Spinal cord (tissue), 10 donors: Measurements from ENCODE around the gene CNMD. TPM values are rescaled to one million over a fixed set of nuclear protein-coding genes. Genes with fewer than 3 reads are reported as not detected.

Experiments
- DNase-seq, 6 donors: peaks; one replicate each; pipeline versions ENCODE4 v3.0.0 to v3.0.0-alpha.2; 2013 to 2015; ENCODE audit warnings: low spot score in 6 of 6, low read depth in 4 of 6
- H3K27ac ChIP-seq: one replicate; pipeline ENCODE4 v1.5.1; 2013; ENCODE audit warnings: low read depth, low read length, control low read depth
- H3K27me3 ChIP-seq: one replicate; pipeline ENCODE4 v1.6.1; 2013; ENCODE audit warnings: low read length; ENCODE audit not compliant: control insufficient read depth, insufficient read depth
- H3K36me3 ChIP-seq: one replicate; pipeline ENCODE4 v1.6.1; 2013; ENCODE audit warnings: low read length; ENCODE audit not compliant: control insufficient read depth, insufficient read depth
- H3K4me1 ChIP-seq: one replicate; pipeline ENCODE4 v1.6.1; 2013; ENCODE audit warnings: low read length; ENCODE audit not compliant: control insufficient read depth, insufficient read depth
- H3K4me3 ChIP-seq: one replicate; pipeline ENCODE4 v1.5.1; 2013; ENCODE audit warnings: low read depth, low read length, control low read depth
- H3K9me3 ChIP-seq: one replicate; pipeline ENCODE4 v1.6.1; 2013; ENCODE audit warnings: low read length; ENCODE audit not compliant: control insufficient read depth, insufficient read depth
- WGBS: methylation state at CpG from one replicate; pipeline ENCODE4 v1.1.5; 2013; ENCODE audit warnings: missing lambda C conversion rate; ENCODE audit not compliant: insufficient coverage; 5-methylcytosine and 5-hydroxymethylcytosine counted together
- polyA plus RNA-seq, 2 donors: library from polyadenylated mRNA; unstranded; fragments of 120-200 nt; gene quantifications; one replicate each; pipeline ENCODE4 v1.2.1, GENCODE V29; 2013; ENCODE audit not compliant: insufficient read length in 2 of 2
- total RNA-seq, 2 donors: library from RNA; depleted of rRNA in 1 of 2; stranded (reverse); fragments of 120-200 nt in 1 of 2; fragments of >200 nt in 1 of 2; gene quantifications; one replicate each; pipeline versions ENCODE4 v1.2.3 to v1.2.4, GENCODE V29; 2013 to 2014
- donor health status: healthy.

The CNMD gene
- total and polyA plus RNA-seq, 4 donors: 4.7 to 22.4 (median 9.7) TPM

- H3K27ac ChIP-seq: no peak overlapping the region
- H3K36me3 ChIP-seq: no peaks in the 10 kb centered on the region
- H3K9me3 ChIP-seq: no peaks in the 10 kb centered on the region
- 76% methylated on average over 3 of the region's 4 CpGs for WGBS
- peaks cover 16% of the 10 kb centered on the region for H3K4me1 ChIP-seq
- H3K27me3 ChIP-seq: no peaks in the 10 kb centered on the region
- no peak for DNase-seq
- no peak overlapping the region for H3K4me3 ChIP-seq
Observed at GRCh38 chr13:52780092-52780491, 40.5 kb upstream of the CNMD start.

GRCh38 chr13:52779103-52779502 lies 39.5 kb upstream of the CNMD start:
- H3K4me3 ChIP-seq: no peak overlapping the region
- no peaks in the 10 kb centered on the region for H3K27me3 ChIP-seq
- H3K4me1 ChIP-seq: peaks cover 16% of the 10 kb centered on the region
- H3K36me3 ChIP-seq: no peaks in the 10 kb centered on the region
- 46% methylated on average over 10 of the region's 11 CpGs for WGBS
- peak overlapping the region; percentile 59 for H3K27ac ChIP-seq
- no peaks in the 10 kb centered on the region for H3K9me3 ChIP-seq
- DNase-seq: peak in 3 of 6 donors; percentile 24 to 73 (median 67)

- Histone ChIP-seq H3K27me3 (no peaks in the 10 kb centered on the region), H3K9me3 (no peaks in the 10 kb centered on the region), H3K4me1 (peaks cover 11% of the 10 kb centered on the region), H3K36me3 (no peaks in the 10 kb centered on the region), H3K27ac (no peak overlapping the region), H3K4me3 (no peak overlapping the region)
- DNase-seq: no peak
- WGBS: no CpG with 5 or more reads among the region's 3 CpGs
Observed at GRCh38 chr13:52776726-52777125, 37.1 kb upstream of the CNMD start.

GRCh38 chr13:52775511-52775910 lies 35.9 kb upstream of the CNMD start:
- WGBS: no CpG with 5 or more reads among the region's 5 CpGs
- H3K4me3 ChIP-seq: no peak overlapping the region
- no peak for DNase-seq
- no peaks in the 10 kb centered on the region for H3K9me3 ChIP-seq
- no peak overlapping the region for H3K27ac ChIP-seq
- no peaks in the 10 kb centered on the region for H3K36me3 ChIP-seq
- H3K4me1 ChIP-seq: peaks cover 11% of the 10 kb centered on the region
- H3K27me3 ChIP-seq: no peaks in the 10 kb centered on the region

GRCh38 chr13:52767949-52768516 lies 28.4 kb upstream of the CNMD start:
- DNase-seq: no peak
- 74% methylated on average over 2 of the region's 4 CpGs for WGBS

GRCh38 chr13:52765611-52766390 lies 26.2 kb upstream of the CNMD start:
- DNase-seq: peak in 1 of 6 donors; percentile 57
- WGBS: 85% methylated on average over 11 of the region's 11 CpGs

More at GRCh38 chr13:52767949-52768516, 28.4 kb upstream of the CNMD start:
- H3K27me3 ChIP-seq: no peaks in the 10 kb centered on the region
- no peaks in the 10 kb centered on the region for H3K4me1 ChIP-seq
- no peak overlapping the region for H3K27ac ChIP-seq
- no peaks in the 10 kb centered on the region for H3K9me3 ChIP-seq
- no peaks in the 10 kb centered on the region for H3K36me3 ChIP-seq
- H3K4me3 ChIP-seq: no peak overlapping the region

GRCh38 chr13:52760077-52760476 lies 20.5 kb upstream of the CNMD start:
- Histone ChIP-seq H3K9me3 (no peaks in the 10 kb centered on the region), H3K4me1 (no peaks in the 10 kb centered on the region), H3K27ac (no peak overlapping the region), H3K36me3 (no peaks in the 10 kb centered on the region), H3K4me3 (no peak overlapping the region), H3K27me3 (no peaks in the 10 kb centered on the region)
- WGBS: 100% methylated on average over 1 of the region's 2 CpGs
- DNase-seq: no peak

More at GRCh38 chr13:52765611-52766390, 26.2 kb upstream of the CNMD start:
- no peaks in the 10 kb centered on the region for H3K9me3 ChIP-seq
- no peaks in the 10 kb centered on the region for H3K27me3 ChIP-seq
- H3K4me3 ChIP-seq: no peak overlapping the region
- H3K4me1 ChIP-seq: no peaks in the 10 kb centered on the region
- no peaks in the 10 kb centered on the region for H3K36me3 ChIP-seq
- no peak overlapping the region for H3K27ac ChIP-seq

- Histone ChIP-seq H3K36me3 (no peaks in the 10 kb centered on the region), H3K27ac (no peak overlapping the region), H3K9me3 (no peaks in the 10 kb centered on the region), H3K27me3 (no peaks in the 10 kb centered on the region), H3K4me3 (no peak overlapping the region), H3K4me1 (no peaks in the 10 kb centered on the region)
- WGBS: 38% methylated on average over 3 of the region's 3 CpGs
- peak in 1 of 6 donors; percentile 68 for DNase-seq
Observed at GRCh38 chr13:52758114-52758513, 18.5 kb upstream of the CNMD start.

GRCh38 chr13:52751196-52751595 lies 11.6 kb upstream of the CNMD start:
- H3K27ac ChIP-seq: no peak overlapping the region
- H3K4me1 ChIP-seq: no peaks in the 10 kb centered on the region
- no peaks in the 10 kb centered on the region for H3K36me3 ChIP-seq
- no peaks in the 10 kb centered on the region for H3K9me3 ChIP-seq
- no peaks in the 10 kb centered on the region for H3K27me3 ChIP-seq
- WGBS: 93% methylated on average over 5 of the region's 5 CpGs
- no peak for DNase-seq
- H3K4me3 ChIP-seq: no peak overlapping the region

GRCh38 chr13:52750713-52751112 lies 11.1 kb upstream of the CNMD start:
- Histone ChIP-seq H3K27ac (no peak overlapping the region), H3K4me3 (no peak overlapping the region), H3K9me3 (no peaks in the 10 kb centered on the region), H3K4me1 (no peaks in the 10 kb centered on the region), H3K27me3 (no peaks in the 10 kb centered on the region), H3K36me3 (no peaks in the 10 kb centered on the region)
- WGBS: no CpG with 5 or more reads among the region's 1 CpG
- no peak for DNase-seq
